Femur (tissue), 1 donor: ENCODE results near the gene NPAS4.
"Not testable (repeated sequence)": the region's sequence is repeated elsewhere in the genome, so short reads cannot be mapped to it uniquely, and the experiment has no call there.

Experiments used
- DNase-seq: peaks from one replicate; pipeline ENCODE4 v3.0.0-alpha.2; 2017

NPAS4 gene

DNA sequence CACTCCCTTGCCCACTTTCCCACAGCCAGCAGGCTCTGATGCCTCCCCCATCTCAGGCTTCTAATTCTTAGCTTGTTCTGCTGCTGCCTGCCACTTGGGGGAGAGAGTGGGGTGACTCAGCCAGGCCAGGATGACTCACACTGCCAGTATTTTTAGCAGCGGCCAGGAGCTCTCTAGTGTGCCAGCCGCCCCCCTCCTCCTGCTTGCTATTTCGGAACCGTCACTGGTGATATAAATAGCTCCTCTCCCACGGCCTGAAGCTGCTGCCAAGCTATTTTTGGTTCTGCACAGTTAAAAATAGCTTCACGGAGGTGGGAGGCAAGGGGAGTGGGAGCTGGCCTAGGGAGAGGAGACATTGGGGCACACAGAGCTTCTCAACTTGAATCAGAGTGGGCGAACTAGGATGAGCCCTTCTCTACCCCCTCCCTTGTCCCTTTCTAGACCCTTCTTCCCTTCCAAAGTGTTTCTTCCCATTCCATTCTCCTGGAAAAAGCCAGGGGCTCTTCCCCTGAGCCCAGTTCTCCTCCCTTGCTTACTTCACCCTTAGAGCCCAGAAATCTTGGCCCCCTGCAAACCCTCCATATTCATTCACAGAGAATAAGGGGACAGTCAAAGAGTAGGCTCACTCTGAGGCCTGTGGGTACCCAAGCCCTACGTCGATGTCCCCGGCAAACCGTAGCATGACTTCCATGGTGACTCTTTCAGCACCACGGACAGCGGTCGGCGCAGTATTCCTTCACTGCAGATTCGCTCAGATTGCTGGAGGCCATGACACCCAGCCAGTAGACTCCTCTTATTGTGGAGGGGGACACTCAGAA, 2.5 kb upstream of the NPAS4 start:
- peak; percentile 76 for DNase-seq

DNA sequence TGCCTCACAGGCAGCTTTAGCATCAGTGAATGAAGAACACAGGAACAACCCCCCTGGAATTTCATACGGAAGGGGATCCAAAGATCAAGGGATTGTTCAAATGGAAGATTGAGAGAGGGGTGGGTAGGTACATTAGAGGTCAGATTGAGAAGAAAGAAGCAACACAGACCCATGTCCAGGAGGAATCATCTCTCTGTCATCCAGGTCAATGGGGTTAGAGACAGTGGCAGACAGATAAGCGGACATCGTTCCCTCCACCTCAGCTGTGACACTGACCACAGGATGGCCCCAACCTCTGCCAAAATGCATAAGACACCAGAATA, 1.9 kb upstream of the NPAS4 start:
- no peak for DNase-seq

DNA sequence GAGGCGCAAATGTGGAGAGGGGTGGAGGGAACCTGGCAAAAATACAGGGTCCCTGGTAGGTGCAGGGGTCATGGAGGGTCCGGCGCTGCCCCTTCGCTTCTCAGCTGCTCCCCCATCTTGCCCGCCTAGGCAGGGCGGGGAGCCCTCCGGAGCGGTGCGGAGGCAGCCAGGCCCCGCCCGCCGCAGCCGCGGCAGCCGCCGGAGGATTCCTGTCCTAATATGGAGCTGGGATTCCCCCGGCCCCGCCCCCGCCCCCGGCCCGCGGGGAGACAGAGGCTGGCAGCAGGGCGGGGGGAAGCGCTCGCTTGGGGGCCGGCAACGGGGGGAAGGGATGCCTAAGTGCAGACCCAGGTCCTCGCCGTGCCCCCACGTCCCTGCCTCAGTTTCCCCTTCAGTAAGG, 1.0 kb upstream of the NPAS4 start:
- no peak for DNase-seq

DNA sequence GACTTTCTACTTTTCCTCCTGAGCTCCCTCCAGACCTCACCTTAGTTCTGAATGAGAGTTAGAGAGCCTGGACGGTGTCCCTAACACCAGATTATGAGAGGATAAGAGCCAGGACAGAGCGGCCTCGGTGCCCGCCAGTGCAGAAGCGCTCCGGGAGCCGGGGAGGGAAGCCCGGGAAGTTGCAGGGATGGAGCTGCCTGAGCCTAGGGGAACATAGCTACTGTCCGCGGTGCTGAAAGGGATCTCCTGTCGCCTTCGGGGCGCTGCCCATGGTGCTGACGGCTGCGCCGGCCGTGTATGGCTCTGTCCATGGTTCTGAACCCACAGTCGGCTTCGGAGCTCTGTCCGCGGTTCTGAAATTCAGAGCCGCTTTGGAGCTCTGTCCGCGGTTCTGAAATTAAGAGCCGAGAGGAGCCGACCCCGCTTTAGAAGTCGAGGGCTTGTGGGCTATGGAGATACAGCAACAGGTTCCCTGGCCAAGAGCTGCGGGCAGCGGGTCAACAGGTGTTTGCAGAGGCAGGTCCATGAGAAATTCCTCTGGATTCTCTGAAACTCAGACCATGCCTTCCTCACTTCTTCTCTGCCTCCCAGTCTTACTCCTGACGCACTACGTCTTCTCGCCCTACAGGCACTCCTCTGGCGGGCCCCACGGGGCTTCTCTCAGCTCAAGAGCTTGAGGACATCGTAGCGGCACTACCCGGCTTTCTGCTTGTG, 814 bp downstream of the NPAS4 start:
- DNase-seq, result peak; percentile 95

DNA sequence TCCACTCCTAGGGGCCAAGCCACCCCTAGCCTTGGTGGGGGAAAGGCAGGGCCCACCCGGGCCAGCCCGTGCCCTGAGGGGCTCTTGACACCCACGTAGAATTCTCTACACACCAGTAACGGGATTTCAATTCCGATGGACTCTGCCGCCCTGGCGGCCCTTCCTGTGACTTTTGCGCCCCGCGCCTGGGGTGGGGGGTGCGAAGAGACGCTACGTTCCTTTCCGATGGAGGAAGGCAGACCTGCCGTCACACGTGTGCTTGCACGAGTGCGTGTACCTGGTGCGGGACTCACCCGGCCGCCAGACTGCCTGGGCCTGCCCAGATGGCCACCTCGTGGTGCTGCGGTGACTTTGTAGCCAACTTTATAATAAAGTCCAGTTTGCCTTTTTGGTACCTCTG, 5.5 kb downstream of the NPAS4 start:
- DNase-seq, result no peak

DNA sequence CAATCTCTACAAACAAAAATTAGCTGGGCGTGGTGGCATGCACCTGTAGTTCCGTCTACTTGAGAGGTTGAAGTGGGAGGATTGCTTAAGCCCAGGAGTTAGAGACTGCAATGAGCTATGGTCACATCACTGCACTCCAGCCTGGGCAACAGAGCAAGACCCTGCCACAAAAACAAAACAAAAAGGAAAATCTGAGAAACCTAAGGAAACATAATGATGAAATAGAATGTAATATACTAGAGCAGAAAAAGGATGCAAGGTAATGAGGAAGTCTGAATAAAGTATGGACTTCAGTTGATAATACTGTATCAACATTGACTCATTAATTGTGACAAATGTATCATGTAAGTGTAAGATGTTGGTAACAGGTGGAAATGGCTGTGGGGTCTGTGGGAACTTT, 8.1 kb downstream of the NPAS4 start:
- no peak for DNase-seq

DNA sequence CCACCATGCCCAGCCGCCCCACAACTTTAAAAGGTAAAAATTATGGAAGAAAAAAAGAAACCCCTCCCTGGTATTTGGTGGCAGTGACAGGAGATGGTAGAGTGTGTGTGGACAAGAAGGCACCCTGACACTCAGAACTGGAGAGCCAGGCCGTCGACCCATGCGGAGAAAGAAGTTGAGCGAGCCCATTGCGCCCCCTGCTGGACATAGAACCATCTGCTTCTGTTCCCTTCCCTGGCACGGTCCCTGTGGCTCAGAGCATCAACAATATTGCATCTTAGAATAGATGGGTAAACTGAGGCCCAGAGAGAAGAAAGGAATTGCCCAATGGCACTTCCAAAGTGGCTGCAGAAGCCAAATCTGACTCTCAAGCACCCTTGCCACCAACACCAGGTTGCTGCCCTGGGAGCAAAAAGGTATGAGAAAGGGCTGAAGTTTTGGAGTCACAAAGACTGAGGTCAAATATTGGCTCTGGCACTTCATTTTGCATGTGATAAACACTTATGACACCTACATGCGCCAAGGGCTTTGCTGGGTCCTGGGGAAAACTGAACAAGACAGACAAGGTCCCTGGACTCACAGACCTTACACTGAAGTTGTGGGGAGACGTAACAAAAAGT, 9.3 kb downstream of the NPAS4 start:
- DNase-seq, result peak; percentile 67

DNA sequence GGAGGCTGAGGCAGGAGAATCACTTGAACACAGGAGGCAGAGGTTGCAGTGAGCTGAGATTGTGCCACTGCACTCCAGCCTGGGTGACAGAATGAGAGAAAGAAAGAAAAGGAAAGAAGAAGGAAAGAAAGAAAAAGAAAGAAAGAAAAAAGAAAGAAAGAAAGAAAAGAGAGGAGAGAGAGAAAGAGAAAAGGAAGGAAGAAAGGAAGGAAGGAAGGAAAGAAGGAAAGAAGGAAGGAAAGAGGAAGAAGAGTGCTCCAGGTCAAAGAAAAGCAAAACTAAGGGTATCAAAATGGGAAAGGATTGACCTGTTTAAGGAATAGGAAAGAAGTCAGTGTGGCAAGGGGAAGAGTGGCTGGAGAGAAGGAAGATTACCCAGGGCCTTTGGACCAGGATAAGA, 10.5 kb downstream of the NPAS4 start:
- DNase-seq, result not testable (repeated sequence)

DNA sequence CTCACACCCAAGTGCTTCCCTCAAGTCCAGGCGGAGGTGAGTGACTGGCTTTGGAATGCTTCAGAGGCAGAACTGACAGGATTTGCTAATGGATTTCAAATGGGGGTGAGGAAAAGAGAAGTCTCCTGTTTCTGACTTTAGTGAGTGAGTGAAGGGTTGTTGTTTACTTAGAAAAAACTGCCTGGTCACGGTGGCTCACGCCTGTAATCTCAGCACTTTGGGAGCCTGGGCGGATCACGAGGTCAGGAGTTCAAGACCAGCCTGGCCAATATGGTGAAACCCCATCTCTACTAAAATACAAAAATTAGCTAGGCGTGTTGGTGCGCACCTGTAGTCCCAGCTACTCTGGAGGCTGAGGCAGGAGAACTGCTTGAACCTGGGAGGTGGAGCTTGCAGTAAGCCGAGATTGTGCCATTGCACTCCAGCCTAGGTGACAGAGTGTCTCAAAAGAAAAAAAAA, 11.1 kb downstream of the NPAS4 start:
- DNase-seq, result not testable (repeated sequence)

DNA sequence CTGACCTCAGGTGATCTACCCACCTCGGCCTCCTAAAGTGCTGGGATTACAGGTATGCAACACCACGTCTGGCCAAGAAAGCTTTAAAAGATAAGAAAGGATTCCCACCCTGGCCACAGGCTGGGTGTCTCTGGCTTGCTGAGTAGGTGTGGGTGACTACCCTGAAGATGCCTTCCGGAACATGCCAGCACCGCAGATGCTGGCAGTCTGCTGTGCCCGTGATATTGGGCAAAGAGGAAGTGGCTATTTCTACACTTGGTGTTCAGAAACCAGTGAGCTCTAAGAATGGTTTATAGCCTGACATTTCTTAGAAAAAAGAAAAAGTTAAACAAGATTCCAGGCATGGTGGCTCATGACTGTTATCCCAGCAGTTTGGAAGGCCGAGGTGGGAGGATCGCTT, 11.8 kb downstream of the NPAS4 start:
- DNase-seq, result no peak

DNA sequence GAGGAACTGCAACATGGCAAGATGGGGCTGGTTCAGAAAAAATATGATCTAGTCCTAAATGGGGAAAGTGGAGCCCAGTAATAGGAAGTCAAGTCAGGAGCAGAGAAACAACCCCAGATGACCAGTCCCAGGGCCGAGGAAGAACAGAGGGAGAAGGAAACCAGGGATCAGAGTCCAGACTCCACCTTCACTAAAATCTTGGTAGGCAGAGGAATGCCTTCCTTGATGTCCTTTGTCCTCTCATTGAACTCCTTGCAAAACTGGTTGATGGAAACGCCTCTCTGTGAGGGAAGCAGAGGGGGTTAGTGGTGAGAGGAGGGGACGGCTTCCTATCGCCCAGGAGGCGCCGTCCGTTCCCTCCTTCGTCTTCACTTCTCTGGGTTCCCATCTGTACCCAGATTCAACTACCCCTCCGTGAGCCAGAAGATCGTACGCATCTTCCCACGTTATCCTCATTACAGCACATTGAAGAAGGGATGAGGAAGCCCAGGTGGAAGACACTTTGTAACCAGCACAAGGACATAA, 17.2 kb downstream of the NPAS4 start:
- no peak for DNase-seq

DNA sequence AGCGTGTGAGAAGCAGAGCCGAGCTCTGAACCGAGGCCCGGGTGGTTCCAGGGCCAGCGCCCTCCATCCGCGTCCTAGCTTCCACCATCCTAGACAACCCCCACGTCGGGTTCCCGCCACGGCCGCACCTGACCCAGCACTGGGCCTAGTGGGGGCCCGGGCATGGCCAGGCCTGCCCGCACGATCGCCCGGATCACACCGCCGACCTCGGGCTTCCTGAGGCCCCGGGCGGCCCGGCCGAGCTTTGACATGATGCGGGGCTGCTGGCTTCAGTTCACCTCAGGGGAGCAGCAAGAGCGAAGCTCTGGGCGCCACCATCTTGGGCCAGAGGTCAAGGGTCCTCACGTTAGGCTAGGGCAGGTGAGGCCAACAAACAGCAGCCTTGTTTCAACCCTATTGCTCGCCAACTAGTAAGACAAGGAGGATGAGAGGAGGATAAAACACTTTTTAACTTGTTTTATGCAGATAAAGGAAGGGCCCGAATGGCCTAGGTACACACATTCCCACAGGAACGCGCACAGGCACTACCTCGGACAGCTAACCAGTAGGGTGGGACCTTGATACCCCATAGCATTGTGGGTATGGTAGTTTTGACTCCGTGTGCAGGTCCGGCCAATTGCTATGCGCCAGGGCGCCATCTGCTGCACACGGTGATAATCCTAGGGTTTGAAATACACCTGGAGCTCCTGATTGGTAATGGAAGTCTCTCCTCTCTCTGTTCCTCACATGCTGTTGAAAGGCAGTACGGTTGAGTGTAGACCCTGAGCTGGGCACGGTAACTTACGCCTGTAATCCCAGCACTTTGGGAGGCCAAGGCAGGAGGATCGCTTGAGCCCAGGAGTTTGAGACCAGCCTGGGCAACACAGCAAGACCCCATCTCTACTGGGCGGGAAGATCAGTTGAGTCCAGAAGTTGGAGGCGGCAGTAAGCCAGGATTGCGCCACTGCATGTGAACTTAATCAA, 17.9 kb downstream of the NPAS4 start, which contains the start of gene MRPL11:
Gene MRPL11 (minus strand): TSS at position 345 of the 963 bp plus-strand sequence. CDS start 94 bp downstream, at position 251.
- DNase-seq, result peak; percentile 94

DNA sequence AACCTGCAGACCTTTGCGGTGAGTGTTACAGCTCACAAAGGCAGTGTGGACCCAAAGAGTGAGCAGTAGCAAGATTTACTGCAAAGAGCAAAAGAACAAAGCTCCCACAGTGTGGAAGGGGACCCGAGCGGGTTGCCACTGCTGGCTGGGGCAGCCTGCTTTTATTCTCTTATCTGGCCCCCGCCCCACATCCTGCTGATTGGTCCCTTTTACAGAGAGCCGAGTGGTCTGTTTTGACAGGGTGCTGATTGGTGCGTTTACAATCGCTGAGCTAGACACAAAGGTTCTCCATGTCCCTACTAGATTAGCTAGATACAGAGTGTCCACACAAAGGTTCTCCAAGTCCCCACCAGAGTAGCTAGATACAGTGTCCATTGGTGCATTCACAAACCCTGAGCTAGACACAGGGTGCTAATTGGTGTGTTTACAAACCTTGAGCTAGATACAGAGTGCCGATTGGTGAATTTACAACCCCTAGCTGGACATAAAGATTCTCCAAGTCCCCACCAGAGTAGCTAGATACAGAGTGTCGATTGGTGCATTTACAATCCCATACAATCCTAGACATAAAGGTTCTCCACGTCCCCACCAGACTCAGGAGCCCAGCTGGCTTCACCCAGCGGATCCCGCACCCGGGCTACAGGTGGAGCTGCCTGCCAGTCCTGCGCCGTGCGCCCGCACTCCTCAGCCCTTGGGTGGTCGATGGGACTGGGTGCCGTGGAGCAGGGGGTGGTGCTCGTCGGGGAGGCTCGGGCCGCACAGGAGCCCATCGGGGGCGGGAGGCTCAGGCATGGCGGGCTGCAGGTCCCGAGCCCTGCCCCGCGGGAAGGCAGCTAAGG, 19.5 kb downstream of the NPAS4 start:
- not testable (repeated sequence) for DNase-seq

DNA sequence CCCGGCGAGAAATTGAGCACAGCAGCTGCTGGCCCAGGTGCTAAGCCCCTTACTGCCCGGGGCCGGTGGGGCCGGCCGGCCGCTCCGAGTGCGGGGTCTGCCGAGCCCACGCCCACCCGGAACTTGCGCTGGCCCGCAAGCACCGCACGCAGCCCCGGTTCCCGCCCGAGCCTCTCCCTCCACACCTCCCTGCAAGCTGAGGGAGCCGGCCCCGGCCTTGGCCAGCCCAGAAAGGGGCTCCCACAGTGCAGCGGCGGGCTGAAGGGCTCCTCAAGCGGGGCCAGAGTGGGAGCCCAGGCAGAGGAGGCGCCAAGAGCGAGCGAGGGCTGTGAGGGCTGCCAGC, 20.1 kb downstream of the NPAS4 start:
- DNase-seq, result not testable (repeated sequence)

DNA sequence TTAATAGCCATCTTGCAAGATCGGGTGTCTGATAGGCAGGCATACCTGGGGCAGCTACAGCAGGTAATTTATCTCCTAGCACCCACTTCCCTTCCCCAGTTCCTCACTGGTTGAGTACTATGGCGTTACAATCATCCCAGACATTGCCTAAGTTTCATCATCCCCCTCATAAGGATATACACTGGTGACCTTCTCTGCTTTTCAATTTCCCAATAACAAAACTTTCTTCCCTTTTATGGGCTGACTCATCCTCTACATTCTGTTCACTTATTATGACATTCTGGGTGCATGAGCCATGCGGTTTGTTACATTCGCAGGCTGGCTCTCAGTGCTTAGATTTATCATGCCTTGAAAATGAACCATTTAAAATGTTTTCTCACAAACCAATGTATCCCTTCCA, 22.8 kb downstream of the NPAS4 start:
- no peak for DNase-seq

DNA sequence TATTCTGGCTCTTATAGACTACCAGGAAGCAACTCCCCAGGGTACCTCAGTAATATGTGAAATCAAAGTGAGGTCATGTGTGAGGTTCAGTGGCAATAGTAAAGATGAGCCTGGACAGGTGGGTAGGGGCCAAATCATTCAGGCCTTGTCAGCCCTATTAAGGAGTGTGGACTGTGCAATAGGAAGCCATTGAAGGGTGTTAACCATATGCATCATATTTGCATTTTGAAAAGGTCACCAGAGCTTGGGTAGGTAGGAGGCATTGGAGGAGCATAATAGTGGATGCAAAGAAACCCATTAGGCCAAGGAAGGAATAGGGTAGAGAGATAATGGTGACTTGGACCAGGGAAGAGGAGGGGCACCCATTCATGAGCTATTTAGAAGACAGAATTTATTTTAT, 26.2 kb downstream of the NPAS4 start:
- DNase-seq, result no peak

DNA sequence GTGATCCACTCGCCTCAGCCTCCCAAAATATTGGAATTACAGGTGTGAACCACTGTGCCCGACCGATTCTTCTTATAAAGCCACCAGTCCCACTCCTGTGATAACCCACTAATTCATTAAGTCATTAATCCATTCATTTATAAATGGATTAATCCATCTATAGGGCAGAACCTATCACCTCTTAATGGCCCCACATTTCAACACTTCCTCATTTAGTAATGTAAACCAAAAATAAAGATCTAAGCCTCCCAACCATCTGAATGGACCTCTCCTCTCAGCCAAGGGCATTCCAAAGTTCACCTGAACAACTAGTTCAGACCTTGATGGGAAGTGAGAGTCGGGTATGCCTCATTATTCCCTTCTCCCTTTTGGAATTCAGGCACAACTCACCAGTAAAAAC, 27.7 kb downstream of the NPAS4 start:
- DNase-seq, result no peak

DNA sequence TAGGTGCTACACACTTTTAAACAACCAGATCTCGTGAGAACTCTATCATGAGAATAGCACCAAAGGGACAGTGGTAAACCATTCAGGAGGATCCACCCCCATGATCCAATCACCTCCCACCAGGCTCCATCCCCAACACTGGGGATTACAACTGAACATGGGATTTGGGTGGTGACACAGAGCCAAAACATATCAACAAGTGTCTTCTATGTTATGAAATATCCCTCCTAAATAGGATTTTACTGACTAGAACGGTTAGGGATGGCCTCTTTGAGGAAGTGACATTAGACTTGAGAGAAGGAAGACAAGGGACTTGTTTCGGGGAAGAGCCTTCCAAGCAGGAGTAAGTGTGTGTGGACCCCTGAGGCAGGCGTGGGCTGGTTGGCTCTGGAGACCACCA, 29.7 kb downstream of the NPAS4 start:
- DNase-seq, result no peak

DNA sequence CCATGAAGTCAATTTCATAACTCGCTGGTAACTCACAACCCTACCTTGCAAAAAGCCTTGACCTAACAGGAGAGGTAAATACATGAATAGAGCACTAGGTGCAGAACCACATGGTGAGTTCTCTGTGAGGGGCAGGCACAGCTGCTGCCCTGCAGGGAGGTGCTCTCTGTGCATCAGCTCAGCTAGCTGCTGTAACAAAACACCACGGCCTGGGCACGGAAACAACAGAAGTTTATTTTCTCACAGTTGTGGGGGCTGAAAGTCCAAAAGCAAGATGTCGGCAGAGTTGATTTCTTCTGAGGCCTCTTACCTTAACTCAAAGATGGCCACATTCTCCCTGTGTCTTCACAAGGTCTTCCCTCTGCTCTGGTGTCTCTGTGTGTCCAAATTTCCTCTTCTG, 30.8 kb downstream of the NPAS4 start:
- DNase-seq, result no peak

DNA sequence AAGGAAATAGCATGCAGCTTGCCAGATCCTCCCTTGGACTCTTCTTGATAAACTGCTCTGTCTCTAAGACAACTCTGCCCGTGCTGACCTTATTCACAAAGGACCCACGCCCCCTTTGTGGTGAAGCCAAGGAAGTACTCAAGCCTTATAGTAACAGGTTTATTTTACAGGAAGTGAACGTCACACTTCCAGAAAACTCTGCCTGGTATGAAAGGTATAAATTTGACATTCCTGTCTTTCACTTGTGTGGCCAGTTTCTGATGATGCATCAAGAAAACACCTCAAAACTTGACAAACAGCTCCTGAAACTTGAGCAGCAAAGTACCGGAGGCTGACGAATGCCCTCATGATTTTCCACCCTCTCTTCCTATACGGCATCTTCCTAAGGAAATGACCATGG, 33.4 kb downstream of the NPAS4 start:
- no peak for DNase-seq

DNA sequence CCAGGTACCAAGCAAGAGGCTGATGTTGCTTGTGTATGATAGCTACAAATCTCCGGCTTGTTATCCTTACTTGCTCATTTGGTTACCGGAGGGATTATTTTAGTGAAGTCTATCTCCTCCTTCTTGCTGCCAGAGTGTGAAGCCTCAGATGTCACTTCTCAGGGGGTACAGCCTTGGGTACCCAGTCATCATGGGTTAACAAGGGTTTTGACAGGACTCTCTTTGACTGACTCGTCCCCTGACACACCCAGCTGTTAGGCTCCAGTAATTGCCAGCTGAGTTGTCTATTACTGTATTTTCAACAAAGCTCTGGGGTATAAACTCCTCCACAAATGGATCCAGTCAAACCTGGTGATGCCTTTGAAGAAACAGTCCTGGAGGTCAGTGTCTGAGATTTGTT, 34.0 kb downstream of the NPAS4 start:
- no peak for DNase-seq

DNA sequence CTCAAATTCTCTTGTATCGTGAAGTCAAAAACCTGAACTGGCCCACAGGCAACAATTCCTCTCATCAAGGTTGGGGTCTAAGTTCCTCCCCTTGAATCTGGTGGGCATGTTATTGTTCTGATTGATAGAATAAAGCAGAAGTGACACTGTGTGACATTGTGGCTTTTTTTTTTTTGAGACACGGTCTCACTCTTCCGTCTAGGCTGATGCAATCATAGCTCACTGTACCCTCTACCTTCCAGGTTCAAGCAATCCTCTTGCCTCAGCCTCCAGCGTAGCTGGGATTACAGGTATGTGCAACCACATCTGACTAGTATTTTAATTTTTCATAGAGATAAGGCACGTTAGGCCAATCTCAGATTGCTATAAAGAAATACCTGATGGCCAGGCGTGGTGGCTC, 37.0 kb downstream of the NPAS4 start:
- DNase-seq, result no peak
